Vagina (tissue), 2 donors: ENCODE data around the gene SPATS2. TPM values are rescaled to one million over a fixed set of nuclear protein-coding genes. Genes with fewer than 3 reads are reported as not detected.

ENCODE experiments used
- DNase-seq, 2 donors: peaks; one replicate each; pipeline ENCODE4 v3.0.0-alpha.2; 2017; ENCODE audit errors: extremely low spot score in 2 of 2
- H3K27ac ChIP-seq: fragments of 200-600 bp; sonication (generic); one replicate; pipeline ENCODE4 v1.5.1; 2019
- H3K27me3 ChIP-seq: fragments of 200-600 bp; sonication (generic); one replicate; pipeline ENCODE4 v1.5.1; 2019
- H3K36me3 ChIP-seq, 2 donors: fragments of 200-600 bp; sonication (generic); one replicate each; pipeline ENCODE4 v1.5.1; 2017 to 2019
- H3K4me1 ChIP-seq: fragments of 200-600 bp; sonication (generic); one replicate; pipeline ENCODE4 v1.5.1; 2019
- H3K4me3 ChIP-seq, 2 donors: fragments of 200-600 bp; sonication (generic); 1 replicate in 1 of 2; 2 replicates in 1 of 2; pipeline ENCODE4 v1.5.1; 2016 to 2019
- H3K9me3 ChIP-seq: fragments of 200-600 bp; sonication (generic); one replicate; pipeline ENCODE4 v1.5.1; 2019
- POLR2A ChIP-seq, 2 donors: fragments of 450-650 bp; IDR thresholded peaks; one replicate each; pipeline ENCODE4 v1.6.1; 2017; ENCODE audit warnings: antibody characterized with exemption in 2 of 2, mild to moderate bottlenecking in 2 of 2, moderate library complexity in 2 of 2
- POLR2AphosphoS5 ChIP-seq, 2 donors: sonication (generic); formaldehyde crosslinking; IDR thresholded peaks; one replicate each; pipeline ENCODE4 v1.9.0; 2017; ENCODE audit warnings: antibody characterized with exemption in 2 of 2, mild to moderate bottlenecking in 2 of 2, low read depth in 1 of 2; ENCODE audit not compliant: insufficient read depth in 1 of 2
- intact Hi-C: fragments of 100-400 bp; cut with DNase I; formaldehyde crosslinking; loops from one replicate; pipeline ENCODE4 v1.15.1; 2023
- total RNA-seq: library from RNA; depleted of rRNA; stranded (reverse); fragments of >200 nt; gene quantifications from one replicate; pipeline ENCODE4 v1.2.3, GENCODE V29; 2016
- TF ChIP-seq, protein P1 (sequence below), 3 experiments: fragments of 450-650 bp in 2 of 3; fragments of 200-600 bp in 1 of 3; sonication (generic) in 1 of 3; IDR thresholded peaks; one replicate each; pipeline ENCODE4 v1.5.1; 2017 to 2019; ENCODE audit warnings: antibody characterized with exemption in 3 of 3, mild to moderate bottlenecking in 2 of 3, moderate library complexity in 2 of 3

SPATS2 gene
- total RNA-seq, 1 donor from 2014 or later = 28.0 TPM

GRCh38 chr12:49483619-49484018 is 116.4 kb downstream of the SPATS2 start:
- intact Hi-C loops = no loop called here
- Histone ChIP-seq H3K9me3 (no peaks in the 10 kb centered on the region), H3K4me3 (no peak overlapping the region), H3K4me1 (peaks cover 7% of the 10 kb centered on the region), H3K27ac (no peak overlapping the region), H3K36me3 (peaks cover 0 to 6% of the 10 kb centered on the region in 2 donors), H3K27me3 (no peaks in the 10 kb centered on the region)
- no peak for DNase-seq
- TF ChIP-seq, protein P1, sequence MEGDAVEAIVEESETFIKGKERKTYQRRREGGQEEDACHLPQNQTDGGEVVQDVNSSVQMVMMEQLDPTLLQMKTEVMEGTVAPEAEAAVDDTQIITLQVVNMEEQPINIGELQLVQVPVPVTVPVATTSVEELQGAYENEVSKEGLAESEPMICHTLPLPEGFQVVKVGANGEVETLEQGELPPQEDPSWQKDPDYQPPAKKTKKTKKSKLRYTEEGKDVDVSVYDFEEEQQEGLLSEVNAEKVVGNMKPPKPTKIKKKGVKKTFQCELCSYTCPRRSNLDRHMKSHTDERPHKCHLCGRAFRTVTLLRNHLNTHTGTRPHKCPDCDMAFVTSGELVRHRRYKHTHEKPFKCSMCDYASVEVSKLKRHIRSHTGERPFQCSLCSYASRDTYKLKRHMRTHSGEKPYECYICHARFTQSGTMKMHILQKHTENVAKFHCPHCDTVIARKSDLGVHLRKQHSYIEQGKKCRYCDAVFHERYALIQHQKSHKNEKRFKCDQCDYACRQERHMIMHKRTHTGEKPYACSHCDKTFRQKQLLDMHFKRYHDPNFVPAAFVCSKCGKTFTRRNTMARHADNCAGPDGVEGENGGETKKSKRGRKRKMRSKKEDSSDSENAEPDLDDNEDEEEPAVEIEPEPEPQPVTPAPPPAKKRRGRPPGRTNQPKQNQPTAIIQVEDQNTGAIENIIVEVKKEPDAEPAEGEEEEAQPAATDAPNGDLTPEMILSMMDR (IDR thresholded peaks at IDR 0.05) = no peak
- TF ChIP-seq POLR2AphosphoS5 (IDR thresholded peaks at IDR 0.05; ENCODE audit: insufficient read depth in 1 of 2, low read depth in 1 of 2) (no peak), POLR2A (IDR thresholded peaks at IDR 0.05) (no peak)

- H3K9me3 ChIP-seq = no peaks in the 10 kb centered on the region
- TF ChIP-seq, protein P1 (IDR thresholded peaks at IDR 0.05) = no peak
- TF ChIP-seq POLR2AphosphoS5 (IDR thresholded peaks at IDR 0.05; ENCODE audit: insufficient read depth in 1 of 2, low read depth in 1 of 2) (no peak), POLR2A (IDR thresholded peaks at IDR 0.05) (no peak)
- H3K27me3 ChIP-seq = no peaks in the 10 kb centered on the region
- DNase-seq = no peak
- intact Hi-C loops = no loop called here
- H3K4me1 ChIP-seq = peaks cover under 1% of the 10 kb centered on the region
- H3K36me3 ChIP-seq = peaks cover 0 to 6% of the 10 kb centered on the region in 2 donors
- H3K27ac ChIP-seq = no peak overlapping the region
- no peak overlapping the region for H3K4me3 ChIP-seq
Measured at GRCh38 chr12:49487605-49488004, 120.3 kb downstream of the SPATS2 start.

DNA sequence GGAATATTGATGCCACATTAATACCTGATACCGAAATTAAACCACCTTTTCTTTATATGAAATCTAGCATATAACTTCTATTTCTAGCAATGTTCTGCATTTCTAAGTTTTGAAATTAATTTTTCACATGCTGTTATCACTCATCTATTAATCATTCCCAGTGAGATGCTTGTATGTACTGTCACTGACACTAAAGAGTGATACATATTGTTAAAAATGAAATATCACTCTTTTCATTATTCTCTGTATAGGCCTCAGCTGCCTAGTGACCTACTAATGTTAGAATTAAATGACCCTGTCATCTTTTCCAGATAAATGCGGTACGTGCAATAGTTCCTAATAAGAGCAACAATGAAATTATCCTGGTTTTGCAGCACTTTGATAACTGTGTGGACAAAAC is 121.9 kb downstream of the SPATS2 start:
- Histone ChIP-seq H3K27ac (no peak overlapping the region), H3K9me3 (no peaks in the 10 kb centered on the region), H3K27me3 (no peaks in the 10 kb centered on the region), H3K36me3 (peaks cover 0 to 6% of the 10 kb centered on the region in 2 donors), H3K4me1 (no peaks in the 10 kb centered on the region), H3K4me3 (no peak overlapping the region)
- TF ChIP-seq, protein P1 (IDR thresholded peaks at IDR 0.05) = no peak
- TF ChIP-seq POLR2AphosphoS5 (IDR thresholded peaks at IDR 0.05; ENCODE audit: insufficient read depth in 1 of 2, low read depth in 1 of 2) (no peak), POLR2A (IDR thresholded peaks at IDR 0.05) (no peak)
- DNase-seq = no peak
- intact Hi-C loops = no loop called here

- H3K27me3 ChIP-seq = no peaks in the 10 kb centered on the region
- H3K36me3 ChIP-seq = peaks cover 0 to 6% of the 10 kb centered on the region in 2 donors
- TF ChIP-seq, protein P1 (IDR thresholded peaks at IDR 0.05) = no peak
- TF ChIP-seq POLR2A (IDR thresholded peaks at IDR 0.05) = no peak
- TF ChIP-seq POLR2AphosphoS5 (IDR thresholded peaks at IDR 0.05; ENCODE audit: insufficient read depth in 1 of 2, low read depth in 1 of 2) = no peak
- H3K4me3 ChIP-seq = no peak overlapping the region
- no peak for DNase-seq
- no peaks in the 10 kb centered on the region for H3K9me3 ChIP-seq
- H3K4me1 ChIP-seq = no peaks in the 10 kb centered on the region
- no peak overlapping the region for H3K27ac ChIP-seq
- intact Hi-C loops = no loop called here
Measured at GRCh38 chr12:49489720-49490119, 122.5 kb downstream of the SPATS2 start.

DNA sequence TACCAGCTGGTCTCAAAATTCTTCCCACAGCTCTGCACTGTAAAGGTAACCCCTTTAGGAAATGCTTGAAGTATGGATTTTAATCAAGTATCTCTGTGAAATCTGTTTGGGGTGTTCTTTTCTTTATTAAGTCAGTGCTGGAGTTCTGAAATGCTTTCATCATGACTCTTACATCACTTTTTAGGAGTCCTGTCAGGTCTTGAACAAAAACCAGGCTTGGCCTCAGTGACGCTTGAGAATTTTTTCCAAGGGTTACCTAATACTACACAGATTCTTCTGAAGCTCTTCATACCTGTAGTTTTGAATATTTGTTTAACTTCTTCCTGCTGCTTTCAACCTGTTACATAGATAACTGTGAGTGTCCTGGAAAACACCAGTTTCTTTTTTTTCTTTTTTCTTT is 124.6 kb downstream of the SPATS2 start:
- H3K4me3 ChIP-seq = no peak overlapping the region
- intact Hi-C loops = no loop called here
- H3K27me3 ChIP-seq = no peaks in the 10 kb centered on the region
- H3K27ac ChIP-seq = no peak overlapping the region
- no peaks in the 10 kb centered on the region for H3K9me3 ChIP-seq
- H3K36me3 ChIP-seq = no peaks in the 10 kb centered on the region
- DNase-seq = no peak
- H3K4me1 ChIP-seq = no peaks in the 10 kb centered on the region
- no peak for TF ChIP-seq POLR2AphosphoS5 (IDR thresholded peaks at IDR 0.05; ENCODE audit: insufficient read depth in 1 of 2, low read depth in 1 of 2)
